ENCODE data around the gene TJP2.

The TJP2 gene

DNA sequence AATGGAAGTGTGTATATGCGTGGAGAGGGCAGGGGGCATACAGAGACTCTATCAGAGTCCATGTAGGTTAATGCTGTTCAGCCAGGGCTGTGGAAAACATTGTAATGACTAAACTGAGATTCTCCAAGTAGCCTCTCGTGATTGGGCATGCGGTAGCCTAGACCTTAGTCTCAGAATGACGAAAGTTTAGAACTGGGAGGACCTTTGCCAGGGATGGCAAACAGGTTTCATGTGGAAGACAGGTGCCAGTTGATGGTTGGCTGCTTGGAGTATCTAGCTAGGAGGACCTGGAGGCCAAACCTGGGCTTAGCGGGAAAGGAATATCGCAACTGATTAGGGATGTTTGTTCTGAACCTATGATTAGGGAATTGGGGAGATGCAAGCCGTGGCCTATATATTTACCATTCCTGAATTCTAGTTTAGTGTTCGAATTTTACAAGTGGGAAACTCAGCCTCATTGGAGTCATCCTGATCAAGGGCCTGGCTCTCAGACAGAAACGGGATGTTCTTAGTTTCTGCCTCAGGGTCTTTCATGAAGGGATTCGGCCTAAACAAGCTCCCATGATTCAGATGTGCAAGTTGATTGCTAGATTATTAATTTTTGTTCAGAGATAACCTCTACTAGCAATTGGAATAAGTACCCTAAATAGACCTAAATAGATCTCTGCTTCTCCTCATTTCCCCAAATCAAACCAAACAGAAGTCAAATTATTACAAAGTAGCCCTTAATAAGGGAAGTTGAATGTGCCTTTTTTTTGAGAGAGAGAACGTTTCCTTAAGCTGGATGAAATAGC lies 26.8 kb upstream of the TJP2 start:
- DNase-seq (ENCODE audit: low read depth) = no peak
- H3K4me3 ChIP-seq (ENCODE audit: low read depth, low read length) = no peak overlapping the region
- TF ChIP-seq, protein P1, sequence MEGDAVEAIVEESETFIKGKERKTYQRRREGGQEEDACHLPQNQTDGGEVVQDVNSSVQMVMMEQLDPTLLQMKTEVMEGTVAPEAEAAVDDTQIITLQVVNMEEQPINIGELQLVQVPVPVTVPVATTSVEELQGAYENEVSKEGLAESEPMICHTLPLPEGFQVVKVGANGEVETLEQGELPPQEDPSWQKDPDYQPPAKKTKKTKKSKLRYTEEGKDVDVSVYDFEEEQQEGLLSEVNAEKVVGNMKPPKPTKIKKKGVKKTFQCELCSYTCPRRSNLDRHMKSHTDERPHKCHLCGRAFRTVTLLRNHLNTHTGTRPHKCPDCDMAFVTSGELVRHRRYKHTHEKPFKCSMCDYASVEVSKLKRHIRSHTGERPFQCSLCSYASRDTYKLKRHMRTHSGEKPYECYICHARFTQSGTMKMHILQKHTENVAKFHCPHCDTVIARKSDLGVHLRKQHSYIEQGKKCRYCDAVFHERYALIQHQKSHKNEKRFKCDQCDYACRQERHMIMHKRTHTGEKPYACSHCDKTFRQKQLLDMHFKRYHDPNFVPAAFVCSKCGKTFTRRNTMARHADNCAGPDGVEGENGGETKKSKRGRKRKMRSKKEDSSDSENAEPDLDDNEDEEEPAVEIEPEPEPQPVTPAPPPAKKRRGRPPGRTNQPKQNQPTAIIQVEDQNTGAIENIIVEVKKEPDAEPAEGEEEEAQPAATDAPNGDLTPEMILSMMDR (IDR thresholded peaks at IDR 0.05; ENCODE audit: control insufficient read depth, extremely low read depth, insufficient read depth) = no peak

GRCh38 chr9:69149321-69149807 lies 24.7 kb upstream of the TJP2 start:
- DNase-seq (ENCODE audit: low read depth) = peak; percentile 64
- TF ChIP-seq, protein P1 (IDR thresholded peaks at IDR 0.05; ENCODE audit: control insufficient read depth, extremely low read depth, insufficient read depth) = no peak
- H3K4me3 ChIP-seq (ENCODE audit: low read depth, low read length) = no peak overlapping the region

DNA sequence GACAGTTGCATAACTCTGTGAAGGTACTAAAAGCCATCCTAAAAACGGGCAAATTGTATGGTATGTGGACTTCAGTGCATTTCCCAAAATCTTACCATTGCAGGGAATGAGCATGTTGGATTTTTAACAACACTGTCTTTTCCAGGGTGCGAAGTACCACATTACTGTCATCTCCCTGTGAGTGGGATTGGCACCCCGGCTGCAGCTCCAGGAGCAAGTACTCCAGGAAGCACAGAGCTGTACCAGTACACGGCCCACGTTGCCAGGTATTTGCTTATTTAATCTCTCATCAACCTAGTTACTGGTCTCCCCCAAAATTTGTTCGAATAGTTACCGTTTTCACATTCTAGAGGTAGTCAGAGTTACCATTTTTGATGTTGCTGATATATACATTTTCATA lies 22.6 kb upstream of the TJP2 start:
- no peak for DNase-seq (ENCODE audit: low read depth)
- no peak overlapping the region for H3K4me3 ChIP-seq (ENCODE audit: low read depth, low read length)
- TF ChIP-seq, protein P1 (IDR thresholded peaks at IDR 0.05; ENCODE audit: control insufficient read depth, extremely low read depth, insufficient read depth) = no peak

- DNase-seq (ENCODE audit: low read depth) = no peak
- no peak overlapping the region for H3K4me3 ChIP-seq (ENCODE audit: low read depth, low read length)
- TF ChIP-seq, protein P1 (IDR thresholded peaks at IDR 0.05; ENCODE audit: control insufficient read depth, extremely low read depth, insufficient read depth) = no peak
Observed at GRCh38 chr9:69153707-69154521, 20.2 kb upstream of the TJP2 start.

DNA sequence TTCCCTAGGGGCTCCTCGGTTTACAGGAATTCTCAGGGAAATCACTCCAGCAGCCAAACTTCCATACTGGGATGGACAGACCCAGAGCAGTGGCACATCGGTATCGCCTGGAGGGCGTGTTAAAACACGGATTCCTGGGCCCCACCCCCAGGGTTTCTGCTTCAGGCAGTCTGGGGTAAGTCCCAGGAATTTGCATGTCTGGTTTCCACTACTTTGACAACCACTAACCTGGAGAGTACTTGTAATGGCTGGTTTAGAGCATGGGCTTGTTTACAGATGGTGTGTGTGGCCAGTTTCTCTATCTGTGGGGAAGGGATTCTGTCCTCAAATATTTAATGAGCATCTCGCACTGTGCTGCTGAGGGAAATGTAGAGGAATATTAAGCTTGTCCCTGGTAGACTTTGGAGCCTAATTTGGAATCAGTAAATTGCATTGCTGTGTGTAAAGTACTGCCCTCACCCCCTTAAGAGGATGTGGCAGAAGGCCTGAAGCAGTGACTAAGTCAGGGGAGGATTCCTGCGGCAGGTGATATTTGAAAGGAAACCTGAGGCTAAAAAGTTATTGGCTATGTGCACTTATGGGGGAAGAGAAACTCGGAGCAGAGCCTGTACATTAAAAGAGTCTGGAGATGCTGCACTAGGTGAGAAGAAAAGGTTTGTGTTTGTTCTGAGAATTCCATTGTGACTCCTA lies 18.6 kb upstream of the TJP2 start:
- H3K4me3 ChIP-seq (ENCODE audit: low read depth, low read length) = no peak overlapping the region
- TF ChIP-seq, protein P1 (IDR thresholded peaks at IDR 0.05; ENCODE audit: control insufficient read depth, extremely low read depth, insufficient read depth) = no peak
- no peak for DNase-seq (ENCODE audit: low read depth)

DNA sequence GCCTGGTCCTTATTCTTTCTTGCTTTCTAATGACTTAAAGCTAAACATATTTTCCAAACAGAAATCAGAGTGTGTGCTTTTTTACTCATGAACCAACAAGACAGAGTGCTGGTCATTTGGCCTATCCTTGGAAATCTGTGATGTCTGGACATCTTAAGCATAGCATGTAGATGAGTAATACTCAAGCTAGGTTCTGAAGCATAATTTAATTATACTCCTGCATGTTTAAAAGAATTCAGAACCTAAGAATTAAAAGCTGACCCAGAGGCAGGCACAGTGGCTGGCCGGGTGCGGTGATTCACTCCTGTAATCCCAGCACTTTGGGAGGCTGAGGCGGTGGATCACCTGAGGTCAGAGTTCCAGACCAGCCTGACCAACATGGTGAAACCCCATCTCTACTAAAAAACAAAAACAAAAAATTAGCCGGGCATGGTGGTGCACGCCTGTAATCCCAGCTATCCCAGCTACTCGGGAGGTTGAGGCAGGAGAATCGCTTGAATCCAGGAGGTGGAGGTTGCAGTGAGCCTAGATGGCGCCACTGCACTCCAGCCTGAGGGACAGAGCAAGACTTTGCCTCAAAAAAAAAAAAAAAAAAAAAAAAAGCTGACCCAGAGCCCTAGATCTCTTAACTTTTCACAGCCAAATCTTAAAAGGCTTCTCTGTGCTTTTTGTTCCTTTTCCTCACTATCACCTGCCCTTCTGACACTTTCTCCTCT lies 16.2 kb upstream of the TJP2 start:
- TF ChIP-seq, protein P1 (IDR thresholded peaks at IDR 0.05; ENCODE audit: control insufficient read depth, extremely low read depth, insufficient read depth) = no peak
- no peak for DNase-seq (ENCODE audit: low read depth)
- no peak overlapping the region for H3K4me3 ChIP-seq (ENCODE audit: low read depth, low read length)

Measured in LNCaP clone FGC (cell line).